ENCODE measurements around the gene AP4M1.

AP4M1 gene

DNA sequence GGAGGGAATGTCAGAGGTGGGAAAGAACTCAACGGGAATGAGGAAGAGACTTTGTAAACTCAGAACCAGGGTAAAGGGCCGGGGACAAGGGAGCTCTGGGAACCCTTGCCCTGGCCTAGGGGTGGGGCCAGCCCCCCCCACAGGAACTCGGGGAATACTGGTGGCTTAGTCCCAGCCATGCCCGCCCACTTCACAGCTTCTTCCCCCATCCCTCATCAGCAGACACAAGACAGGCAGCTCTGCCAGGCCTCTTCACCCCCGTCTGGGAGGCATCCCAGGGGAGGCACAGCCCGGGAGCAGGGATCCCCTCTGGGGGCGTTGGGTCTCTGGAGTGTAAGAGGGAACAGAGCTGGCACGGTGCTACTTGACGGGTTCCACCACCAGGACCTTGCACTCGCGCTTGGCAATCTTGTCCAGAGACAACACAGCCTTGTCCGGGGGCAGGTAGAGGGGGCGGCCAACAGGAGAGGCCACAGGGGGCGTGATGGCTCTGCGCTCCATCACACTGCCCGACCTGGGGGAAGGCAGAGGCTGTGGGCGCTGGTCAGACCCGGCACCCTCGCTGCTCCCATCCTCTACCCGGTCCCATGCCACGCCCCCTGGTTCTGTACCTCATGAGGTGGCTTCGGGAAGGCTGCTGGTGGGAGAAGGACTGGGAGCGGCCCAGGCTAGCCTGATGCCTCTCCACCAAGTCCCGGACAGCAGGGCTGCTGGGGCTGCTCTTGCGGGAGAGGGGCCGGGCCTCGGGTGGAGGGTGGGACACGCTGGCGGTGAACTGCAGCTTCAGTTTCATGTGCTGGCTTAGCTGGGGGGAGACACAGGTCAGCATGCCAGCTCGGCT lies 53.4 kb downstream of the AP4M1 start:
- H3K4me3 ChIP-seq (ENCODE audit: low read length), result no peak overlapping the region
- TF ChIP-seq, protein P1, sequence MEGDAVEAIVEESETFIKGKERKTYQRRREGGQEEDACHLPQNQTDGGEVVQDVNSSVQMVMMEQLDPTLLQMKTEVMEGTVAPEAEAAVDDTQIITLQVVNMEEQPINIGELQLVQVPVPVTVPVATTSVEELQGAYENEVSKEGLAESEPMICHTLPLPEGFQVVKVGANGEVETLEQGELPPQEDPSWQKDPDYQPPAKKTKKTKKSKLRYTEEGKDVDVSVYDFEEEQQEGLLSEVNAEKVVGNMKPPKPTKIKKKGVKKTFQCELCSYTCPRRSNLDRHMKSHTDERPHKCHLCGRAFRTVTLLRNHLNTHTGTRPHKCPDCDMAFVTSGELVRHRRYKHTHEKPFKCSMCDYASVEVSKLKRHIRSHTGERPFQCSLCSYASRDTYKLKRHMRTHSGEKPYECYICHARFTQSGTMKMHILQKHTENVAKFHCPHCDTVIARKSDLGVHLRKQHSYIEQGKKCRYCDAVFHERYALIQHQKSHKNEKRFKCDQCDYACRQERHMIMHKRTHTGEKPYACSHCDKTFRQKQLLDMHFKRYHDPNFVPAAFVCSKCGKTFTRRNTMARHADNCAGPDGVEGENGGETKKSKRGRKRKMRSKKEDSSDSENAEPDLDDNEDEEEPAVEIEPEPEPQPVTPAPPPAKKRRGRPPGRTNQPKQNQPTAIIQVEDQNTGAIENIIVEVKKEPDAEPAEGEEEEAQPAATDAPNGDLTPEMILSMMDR (IDR thresholded peaks at IDR 0.05; ENCODE audit: insufficient read depth, low read depth, low read length, missing control alignments), result no peak
- no peak for DNase-seq (ENCODE audit: low read depth)

DNA sequence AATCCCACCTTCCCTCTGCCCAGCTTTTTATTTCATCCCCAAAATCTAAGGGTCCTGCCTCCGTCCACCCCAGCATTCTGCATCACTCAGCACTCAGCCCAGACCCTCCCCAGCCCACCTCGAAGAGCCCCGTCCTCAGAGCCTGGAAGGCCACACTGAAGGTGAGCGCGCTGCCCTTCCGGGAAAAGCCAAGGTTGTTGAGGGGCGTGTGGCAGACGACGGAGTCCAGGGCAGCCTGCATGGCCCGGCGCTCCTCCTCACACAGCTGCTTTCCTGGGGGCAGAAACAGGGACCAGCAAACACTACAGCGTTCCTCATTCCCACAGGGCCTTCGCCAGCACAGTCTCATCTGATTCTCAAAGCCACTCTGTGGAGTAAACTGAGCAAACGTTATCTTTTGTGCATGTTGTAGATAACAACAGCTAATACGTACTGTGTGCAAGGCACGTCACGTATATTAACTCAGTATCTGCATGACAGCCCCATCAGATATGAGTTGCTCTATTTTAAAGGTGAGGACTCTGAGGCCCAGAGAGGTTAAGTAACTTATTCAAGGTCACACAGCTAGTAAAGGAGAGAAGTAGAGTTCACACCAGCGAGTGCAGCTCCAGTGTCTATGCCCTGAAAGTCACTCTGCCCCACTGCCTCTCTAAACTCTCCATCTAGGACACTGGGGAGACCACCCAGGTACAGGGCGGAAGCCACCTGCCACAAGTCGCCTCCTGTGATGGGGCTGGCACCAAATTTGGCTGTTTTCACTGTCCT lies 54.3 kb downstream of the AP4M1 start:
- DNase-seq (ENCODE audit: low read depth), result no peak
- H3K4me3 ChIP-seq (ENCODE audit: low read length), result no peak overlapping the region
- TF ChIP-seq, protein P1 (IDR thresholded peaks at IDR 0.05; ENCODE audit: insufficient read depth, low read depth, low read length, missing control alignments), result no peak

DNA sequence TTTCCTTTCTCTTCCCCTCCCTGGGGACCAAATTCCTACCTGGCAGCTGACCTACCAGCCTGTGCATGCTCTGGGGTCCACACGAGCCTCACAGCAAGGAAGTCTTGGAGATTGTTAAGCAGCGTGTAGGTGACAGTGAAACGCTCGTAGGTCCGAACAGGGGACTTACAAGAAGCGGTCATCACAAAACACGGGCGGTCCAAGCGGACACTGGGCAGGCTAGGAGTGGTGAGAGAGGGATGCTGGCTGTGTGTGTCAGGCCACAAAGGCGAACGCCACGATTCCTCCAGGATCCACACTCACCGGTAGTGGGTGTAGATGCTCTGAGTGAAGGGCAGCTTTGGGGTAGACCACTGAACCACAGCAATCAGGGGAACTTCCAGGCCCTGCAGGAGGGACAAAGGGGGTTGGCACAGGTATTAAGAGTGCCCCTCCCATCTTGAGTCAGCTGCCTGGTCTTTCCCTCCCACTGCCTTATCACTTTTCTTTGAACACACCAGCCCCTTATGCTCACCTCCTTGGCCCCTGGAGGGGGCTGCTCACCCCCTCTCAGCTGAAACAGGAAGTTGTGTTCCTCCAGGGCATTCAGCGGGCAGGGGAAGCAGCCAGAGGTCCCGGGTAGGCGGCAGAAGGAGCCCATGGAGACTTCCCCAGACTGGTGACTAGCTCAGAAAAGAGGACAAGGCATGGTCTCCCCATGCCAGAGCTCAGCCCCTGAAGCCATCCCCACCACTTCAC lies 55.1 kb downstream of the AP4M1 start:
- no peak for DNase-seq (ENCODE audit: low read depth)
- TF ChIP-seq, protein P1 (IDR thresholded peaks at IDR 0.05; ENCODE audit: insufficient read depth, low read depth, low read length, missing control alignments), result no peak
- no peak overlapping the region for H3K4me3 ChIP-seq (ENCODE audit: low read length)

DNA sequence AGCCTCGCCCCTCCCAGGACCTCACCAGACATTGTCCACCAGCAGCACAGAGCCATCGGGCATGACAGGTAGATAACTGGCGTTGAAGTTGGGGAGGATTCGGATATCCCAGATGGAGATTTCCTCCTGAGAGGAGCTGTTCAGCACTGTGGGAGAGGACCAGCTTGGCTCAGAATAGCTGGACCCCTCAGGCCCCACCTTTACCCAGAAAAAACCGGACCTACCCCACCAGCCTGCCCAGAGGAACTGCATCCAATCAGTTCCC lies 55.6 kb downstream of the AP4M1 start:
- DNase-seq (ENCODE audit: low read depth), result no peak
- H3K4me3 ChIP-seq (ENCODE audit: low read length), result peak overlapping the region; percentile 59
- TF ChIP-seq, protein P1 (IDR thresholded peaks at IDR 0.05; ENCODE audit: insufficient read depth, low read depth, low read length, missing control alignments), result no peak

DNA sequence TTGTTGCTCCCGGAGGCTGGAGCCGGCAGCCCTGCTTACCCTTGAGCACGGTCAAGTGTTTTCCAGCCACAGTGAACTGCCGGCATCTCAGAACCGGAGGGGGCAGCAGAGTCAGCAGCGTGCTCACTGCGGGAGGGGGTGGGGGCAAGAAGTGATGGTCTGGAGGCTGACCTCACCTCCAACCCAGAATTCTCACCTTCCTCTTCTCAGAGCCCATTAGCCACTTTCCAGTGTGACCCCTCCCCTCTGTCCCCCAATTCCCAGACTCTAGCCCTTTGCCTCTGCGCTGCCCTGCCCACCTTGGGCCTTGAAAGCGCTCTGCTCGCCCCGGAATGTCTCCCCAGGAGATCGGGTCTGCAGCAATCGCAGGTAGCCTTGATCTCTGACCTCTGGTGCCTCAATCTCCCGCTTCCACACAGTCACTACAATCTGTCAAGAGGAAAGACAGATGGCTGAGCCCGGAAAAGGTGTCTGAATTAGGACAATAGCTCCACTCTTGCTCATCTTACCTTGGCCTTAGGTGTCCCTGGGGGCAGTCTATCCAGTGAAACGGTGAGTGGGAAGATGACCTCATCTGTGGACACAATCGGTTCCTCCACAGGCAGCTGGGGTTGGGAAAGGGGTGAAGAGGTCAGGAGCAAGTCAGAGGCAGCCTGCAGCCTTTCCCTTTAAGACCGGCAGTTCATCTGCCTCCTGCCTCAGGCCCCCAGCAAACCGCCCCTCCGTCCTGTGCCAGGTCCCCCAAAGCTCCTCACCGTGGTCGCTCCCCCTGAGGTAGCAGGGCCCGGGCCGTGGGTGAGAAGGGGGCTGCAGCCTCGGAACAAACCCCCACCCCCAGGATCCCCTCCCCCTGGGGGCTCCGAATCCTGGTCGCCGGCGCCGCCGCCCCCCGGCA lies 56.1 kb downstream of the AP4M1 start:
- peak overlapping the region; percentile 59 for H3K4me3 ChIP-seq (ENCODE audit: low read length)
- TF ChIP-seq, protein P1 (IDR thresholded peaks at IDR 0.05; ENCODE audit: insufficient read depth, low read depth, low read length, missing control alignments), result peak; percentile 10
- DNase-seq (ENCODE audit: low read depth), result peak; percentile 71
